ENCODE data around the gene RFX8.

RFX8 gene

GRCh38 chr2:101435001-101435862, 39.7 kb downstream of the RFX8 start:
- Histone ChIP-seq H3F3A (ENCODE audit: control insufficient read depth, insufficient read depth) (no peaks in the 10 kb centered on the region), H3K27ac (ENCODE audit: low read depth, low read length) (no peak overlapping the region), H3K4me3 (ENCODE audit: low read length) (no peak overlapping the region)

DNA sequence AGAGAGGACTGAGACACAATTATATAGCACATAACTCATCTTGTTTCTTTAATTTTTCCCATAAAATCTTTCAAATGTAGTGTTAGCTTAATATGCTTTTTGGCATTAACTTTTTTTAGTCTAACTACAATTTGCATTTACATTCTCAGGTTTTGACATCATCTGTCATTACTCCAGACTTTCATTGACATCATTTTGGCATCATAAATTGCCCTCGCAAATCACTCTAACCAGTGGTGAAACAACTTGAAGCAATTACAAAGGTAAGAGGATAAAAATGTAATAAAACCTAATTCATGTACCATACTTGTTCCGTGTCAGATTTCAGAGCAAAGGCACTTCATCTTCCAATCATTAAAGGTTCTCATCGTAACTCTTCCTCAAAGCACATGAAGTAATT, 41.4 kb downstream of the RFX8 start:
- Histone ChIP-seq H4K20me1 (ENCODE audit: control insufficient read depth, insufficient read depth, low read depth, low read length) (no peaks in the 10 kb centered on the region), H3K4me3 (ENCODE audit: low read length) (no peak overlapping the region), H3K27me3 (ENCODE audit: control insufficient read depth, low read length) (peaks cover 7% of the 10 kb centered on the region), H3K9me2 (replicated peaks; ENCODE audit: control insufficient read depth, low read length) (no peaks in the 10 kb centered on the region), H3K36me3 (ENCODE audit: control insufficient read depth, low read length) (no peaks in the 10 kb centered on the region), H3K27ac (ENCODE audit: low read depth, low read length) (no peak overlapping the region), H3K79me2 (ENCODE audit: control insufficient read depth, low read length) (no peaks in the 10 kb centered on the region), H3K4me2 (ENCODE audit: low read length) (no peak overlapping the region), H3K4me1 (ENCODE audit: control insufficient read depth, low read length) (no peaks in the 10 kb centered on the region), H3K9me3 (ENCODE audit: control insufficient read depth, insufficient read depth, low read length) (no peaks in the 10 kb centered on the region), H3F3A (ENCODE audit: control insufficient read depth, insufficient read depth) (no peaks in the 10 kb centered on the region)
- no peak for TF ChIP-seq EZH2phosphoT487 (IDR thresholded peaks at IDR 0.05; ENCODE audit: borderline replicate concordance, low read length)
- TF ChIP-seq, protein P1, sequence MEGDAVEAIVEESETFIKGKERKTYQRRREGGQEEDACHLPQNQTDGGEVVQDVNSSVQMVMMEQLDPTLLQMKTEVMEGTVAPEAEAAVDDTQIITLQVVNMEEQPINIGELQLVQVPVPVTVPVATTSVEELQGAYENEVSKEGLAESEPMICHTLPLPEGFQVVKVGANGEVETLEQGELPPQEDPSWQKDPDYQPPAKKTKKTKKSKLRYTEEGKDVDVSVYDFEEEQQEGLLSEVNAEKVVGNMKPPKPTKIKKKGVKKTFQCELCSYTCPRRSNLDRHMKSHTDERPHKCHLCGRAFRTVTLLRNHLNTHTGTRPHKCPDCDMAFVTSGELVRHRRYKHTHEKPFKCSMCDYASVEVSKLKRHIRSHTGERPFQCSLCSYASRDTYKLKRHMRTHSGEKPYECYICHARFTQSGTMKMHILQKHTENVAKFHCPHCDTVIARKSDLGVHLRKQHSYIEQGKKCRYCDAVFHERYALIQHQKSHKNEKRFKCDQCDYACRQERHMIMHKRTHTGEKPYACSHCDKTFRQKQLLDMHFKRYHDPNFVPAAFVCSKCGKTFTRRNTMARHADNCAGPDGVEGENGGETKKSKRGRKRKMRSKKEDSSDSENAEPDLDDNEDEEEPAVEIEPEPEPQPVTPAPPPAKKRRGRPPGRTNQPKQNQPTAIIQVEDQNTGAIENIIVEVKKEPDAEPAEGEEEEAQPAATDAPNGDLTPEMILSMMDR (IDR thresholded peaks at IDR 0.05; ENCODE audit: low read depth, low read length, poor library complexity, severe bottlenecking), result no peak

More at GRCh38 chr2:101435001-101435862, 39.7 kb downstream of the RFX8 start:
- H3K36me3 ChIP-seq (ENCODE audit: control insufficient read depth, low read length), result no peaks in the 10 kb centered on the region
- no peaks in the 10 kb centered on the region for H3K9me2 ChIP-seq (replicated peaks; ENCODE audit: control insufficient read depth, low read length)
- TF ChIP-seq, protein P1 (IDR thresholded peaks at IDR 0.05; ENCODE audit: low read depth, low read length, poor library complexity, severe bottlenecking), result no peak
- TF ChIP-seq EZH2phosphoT487 (IDR thresholded peaks at IDR 0.05; ENCODE audit: borderline replicate concordance, low read length), result no peak
- H3K4me2 ChIP-seq (ENCODE audit: low read length), result no peak overlapping the region
- peaks cover 7% of the 10 kb centered on the region for H3K27me3 ChIP-seq (ENCODE audit: control insufficient read depth, low read length)
- H4K20me1 ChIP-seq (ENCODE audit: control insufficient read depth, insufficient read depth, low read depth, low read length), result no peaks in the 10 kb centered on the region
- no peaks in the 10 kb centered on the region for H3K9me3 ChIP-seq (ENCODE audit: control insufficient read depth, insufficient read depth, low read length)
- no peaks in the 10 kb centered on the region for H3K4me1 ChIP-seq (ENCODE audit: control insufficient read depth, low read length)
- H3K79me2 ChIP-seq (ENCODE audit: control insufficient read depth, low read length), result no peaks in the 10 kb centered on the region

DNA sequence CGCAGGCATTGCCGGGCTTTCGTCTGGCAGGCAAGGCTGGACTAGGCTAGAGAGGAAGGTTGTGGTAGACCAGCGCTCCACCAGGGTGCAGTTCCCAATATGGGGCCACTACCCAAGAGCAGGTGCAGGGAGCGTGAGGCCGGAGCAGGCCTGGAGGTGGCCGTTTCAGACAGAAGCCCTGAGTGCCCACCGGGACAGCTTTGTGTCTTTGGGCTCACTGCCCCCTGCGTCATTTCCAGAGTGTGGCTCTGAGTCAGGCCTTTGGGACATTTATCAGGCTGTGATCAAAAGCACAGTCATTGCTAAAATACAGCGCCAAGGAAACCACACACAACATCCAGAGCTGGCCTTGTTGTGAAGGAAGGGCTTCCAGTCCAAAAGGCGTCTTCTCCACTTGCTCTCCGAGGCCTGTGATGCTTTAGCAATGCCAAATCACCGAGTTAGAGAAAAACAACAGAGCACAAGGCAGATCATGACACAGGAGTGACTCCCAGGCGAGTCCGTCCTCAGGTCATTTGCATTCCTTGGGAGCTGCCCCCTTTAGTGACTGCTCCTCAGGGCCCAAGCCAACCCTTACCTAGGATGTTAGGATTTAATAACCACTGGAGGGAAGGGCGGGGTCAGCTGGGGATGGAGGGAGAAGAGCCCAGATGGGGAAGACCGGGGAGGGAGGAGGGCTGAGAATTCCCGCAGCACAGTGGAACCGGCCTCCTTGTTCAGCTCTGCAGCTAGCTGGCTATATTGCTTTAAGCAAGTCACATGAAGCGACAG, 42.3 kb downstream of the RFX8 start:
- Histone ChIP-seq H4K20me1 (ENCODE audit: control insufficient read depth, insufficient read depth, low read depth, low read length) (no peaks in the 10 kb centered on the region), H3K27me3 (ENCODE audit: control insufficient read depth, low read length) (peaks cover 7% of the 10 kb centered on the region), H3K4me2 (ENCODE audit: low read length) (no peak overlapping the region), H3K4me1 (ENCODE audit: control insufficient read depth, low read length) (no peaks in the 10 kb centered on the region), H3K9me2 (replicated peaks; ENCODE audit: control insufficient read depth, low read length) (no peaks in the 10 kb centered on the region), H3K79me2 (ENCODE audit: control insufficient read depth, low read length) (no peaks in the 10 kb centered on the region), H3K36me3 (ENCODE audit: control insufficient read depth, low read length) (no peaks in the 10 kb centered on the region), H3F3A (ENCODE audit: control insufficient read depth, insufficient read depth) (no peaks in the 10 kb centered on the region), H3K4me3 (ENCODE audit: low read length) (no peak overlapping the region), H3K9me3 (ENCODE audit: control insufficient read depth, insufficient read depth, low read length) (no peaks in the 10 kb centered on the region), H3K27ac (ENCODE audit: low read depth, low read length) (no peak overlapping the region)
- TF ChIP-seq, protein P1 (IDR thresholded peaks at IDR 0.05; ENCODE audit: low read depth, low read length, poor library complexity, severe bottlenecking), result no peak
- no peak for TF ChIP-seq EZH2phosphoT487 (IDR thresholded peaks at IDR 0.05; ENCODE audit: borderline replicate concordance, low read length)

Measured in DOHH2 (cell line).